RWPE2 (cell line): ENCODE data around the gene PPP2R2B.
"Not testable (repeated sequence)": the region's sequence is repeated elsewhere in the genome, so short reads cannot be mapped to it uniquely, and the experiment has no call there.

Experiments
- ATAC-seq: fragments of 200-7000 bp; cut with Tn5 transposase; 3 replicates; pipeline ENCODE4 v1.9.1; 2021; ENCODE audit warnings: low read depth
- DNase-seq: peaks from one replicate; pipeline ENCODE4 v3.0.0-alpha.2; 2020; ENCODE audit warnings: low spot score
- H3K27ac ChIP-seq: fragments of 450-650 bp; 2 replicates; pipeline ENCODE4 v1.5.1; 2017; ENCODE audit warnings: mild to moderate bottlenecking; ENCODE audit not compliant: poor library complexity, severe bottlenecking
- H3K27me3 ChIP-seq: fragments of 250-450 bp; sonication (Bioruptor Pico); 2 replicates; pipeline ENCODE4 v1.5.1; 2021; ENCODE audit warnings: mild to moderate bottlenecking, moderate library complexity; ENCODE audit not compliant: insufficient read depth, poor library complexity, severe bottlenecking
- H3K36me3 ChIP-seq: fragments of 250-450 bp; sonication (Bioruptor Pico); 2 replicates; pipeline ENCODE4 v1.5.1; 2020; ENCODE audit warnings: low read depth, mild to moderate bottlenecking, moderate library complexity
- H3K4me1 ChIP-seq: fragments of 250-450 bp; sonication (Bioruptor Pico); 2 replicates; pipeline ENCODE4 v1.5.1; 2021; ENCODE audit warnings: mild to moderate bottlenecking, moderate library complexity; ENCODE audit not compliant: insufficient read depth, poor library complexity, severe bottlenecking
- H3K4me3 ChIP-seq: fragments of 250-450 bp; sonication (Bioruptor Pico); 2 replicates; pipeline ENCODE4 v1.5.1; 2021; ENCODE audit warnings: mild to moderate bottlenecking, moderate library complexity; ENCODE audit not compliant: severe bottlenecking
- H3K9me3 ChIP-seq: fragments of 250-450 bp; sonication (Bioruptor Pico); 2 replicates; pipeline ENCODE4 v1.5.1; 2021; ENCODE audit warnings: mild to moderate bottlenecking, moderate library complexity; ENCODE audit not compliant: severe bottlenecking
- TF ChIP-seq, protein P1 (sequence below): fragments of 450-650 bp; IDR thresholded peaks from one replicate; pipeline ENCODE4 v1.5.1; 2017; ENCODE audit warnings: mild to moderate bottlenecking, moderate library complexity; ENCODE audit not compliant: poor library complexity, severe bottlenecking

The PPP2R2B gene

GRCh38 chr5:146620669-146621051 is 257.9 kb downstream of the PPP2R2B start:
- TF ChIP-seq, protein P1, sequence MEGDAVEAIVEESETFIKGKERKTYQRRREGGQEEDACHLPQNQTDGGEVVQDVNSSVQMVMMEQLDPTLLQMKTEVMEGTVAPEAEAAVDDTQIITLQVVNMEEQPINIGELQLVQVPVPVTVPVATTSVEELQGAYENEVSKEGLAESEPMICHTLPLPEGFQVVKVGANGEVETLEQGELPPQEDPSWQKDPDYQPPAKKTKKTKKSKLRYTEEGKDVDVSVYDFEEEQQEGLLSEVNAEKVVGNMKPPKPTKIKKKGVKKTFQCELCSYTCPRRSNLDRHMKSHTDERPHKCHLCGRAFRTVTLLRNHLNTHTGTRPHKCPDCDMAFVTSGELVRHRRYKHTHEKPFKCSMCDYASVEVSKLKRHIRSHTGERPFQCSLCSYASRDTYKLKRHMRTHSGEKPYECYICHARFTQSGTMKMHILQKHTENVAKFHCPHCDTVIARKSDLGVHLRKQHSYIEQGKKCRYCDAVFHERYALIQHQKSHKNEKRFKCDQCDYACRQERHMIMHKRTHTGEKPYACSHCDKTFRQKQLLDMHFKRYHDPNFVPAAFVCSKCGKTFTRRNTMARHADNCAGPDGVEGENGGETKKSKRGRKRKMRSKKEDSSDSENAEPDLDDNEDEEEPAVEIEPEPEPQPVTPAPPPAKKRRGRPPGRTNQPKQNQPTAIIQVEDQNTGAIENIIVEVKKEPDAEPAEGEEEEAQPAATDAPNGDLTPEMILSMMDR, result no peak
- no peaks in the 10 kb centered on the region for H3K36me3 ChIP-seq
- H3K4me3 ChIP-seq, result no peak overlapping the region
- H3K27ac ChIP-seq, result no peak overlapping the region
- H3K27me3 ChIP-seq, result no peaks in the 10 kb centered on the region
- H3K9me3 ChIP-seq, result no peaks in the 10 kb centered on the region
- ATAC-seq (no peak), DNase-seq (no peak)
- H3K4me1 ChIP-seq, result no peaks in the 10 kb centered on the region

DNA sequence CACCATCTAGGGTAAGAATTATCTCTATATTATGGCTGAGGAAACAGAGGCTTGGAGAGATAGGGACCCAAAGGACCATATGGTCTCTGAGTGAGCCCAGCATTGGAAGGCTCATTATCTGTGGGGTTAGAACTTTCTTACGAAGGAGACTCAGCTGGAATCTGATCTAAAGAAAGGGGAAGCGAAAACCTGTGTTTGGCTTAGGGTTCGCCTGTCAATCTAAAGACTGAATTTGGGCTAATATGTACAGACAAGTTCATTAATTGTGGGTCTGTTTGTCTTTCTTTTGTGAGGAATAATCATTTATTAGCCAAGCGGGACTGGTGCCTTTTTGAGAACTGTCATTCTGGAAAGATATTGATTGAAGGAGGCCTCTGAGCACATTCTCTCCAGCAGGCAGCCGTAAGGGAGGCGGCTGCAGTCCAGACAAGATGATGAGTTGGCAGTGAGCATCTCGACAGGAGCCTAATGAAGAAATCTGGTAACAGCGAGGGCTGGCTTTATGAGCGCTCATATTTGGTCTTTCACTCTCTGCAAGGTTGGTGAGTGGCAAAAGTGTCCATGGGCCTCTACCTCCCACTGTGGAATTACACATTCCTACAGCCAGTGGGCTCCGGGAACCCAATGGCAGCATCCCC is 258.4 kb downstream of the PPP2R2B start:
- H3K4me1 ChIP-seq, result no peaks in the 10 kb centered on the region
- H3K27me3 ChIP-seq, result no peaks in the 10 kb centered on the region
- no peak overlapping the region for H3K27ac ChIP-seq
- TF ChIP-seq, protein P1, result no peak
- no peaks in the 10 kb centered on the region for H3K9me3 ChIP-seq
- no peak overlapping the region for H3K4me3 ChIP-seq
- DNase-seq, result no peak
- H3K36me3 ChIP-seq, result no peaks in the 10 kb centered on the region
- no peak for ATAC-seq

DNA sequence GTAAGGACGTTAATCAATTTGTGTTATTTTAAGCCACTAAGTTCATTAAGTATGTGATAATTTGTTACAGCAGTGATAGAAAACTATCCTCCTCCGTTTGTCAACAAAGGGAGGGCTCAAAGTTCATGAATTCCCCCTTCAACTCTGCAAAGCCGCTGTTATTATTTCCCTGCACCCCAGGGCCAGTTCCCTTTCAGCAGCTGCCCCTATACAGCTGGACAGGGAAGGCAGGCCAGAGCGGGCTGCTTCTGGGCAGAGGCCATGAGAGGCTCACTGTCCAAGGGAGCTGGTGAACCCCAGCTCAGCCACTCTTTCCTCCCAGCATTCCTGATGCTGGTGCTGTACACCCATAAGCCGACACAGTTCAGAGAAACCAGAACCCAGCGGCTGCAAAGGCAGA is 260.1 kb downstream of the PPP2R2B start:
- H3K36me3 ChIP-seq, result no peaks in the 10 kb centered on the region
- H3K27ac ChIP-seq, result no peak overlapping the region
- no peaks in the 10 kb centered on the region for H3K9me3 ChIP-seq
- TF ChIP-seq, protein P1, result no peak
- no peaks in the 10 kb centered on the region for H3K27me3 ChIP-seq
- no peaks in the 10 kb centered on the region for H3K4me1 ChIP-seq
- H3K4me3 ChIP-seq, result no peak overlapping the region
- ATAC-seq (no peak), DNase-seq (no peak)

DNA sequence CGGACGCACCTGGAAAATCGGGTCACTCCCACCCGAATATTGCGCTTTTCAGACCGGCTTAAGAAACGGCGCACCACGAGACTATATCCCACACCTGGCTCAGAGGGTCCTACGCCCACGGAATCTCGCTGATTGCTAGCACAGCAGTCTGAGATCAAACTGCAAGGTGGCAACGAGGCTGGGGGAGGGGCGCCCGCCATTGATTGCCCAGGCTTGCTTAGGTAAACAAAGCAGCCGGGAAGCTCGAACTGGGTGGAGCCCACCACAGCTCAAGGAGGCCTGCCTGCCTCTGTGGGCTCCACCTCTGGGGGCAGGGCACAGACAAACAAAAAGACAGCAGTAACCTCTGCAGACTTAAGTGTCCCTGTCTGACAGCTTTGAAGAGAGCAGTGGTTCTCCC is 268.8 kb downstream of the PPP2R2B start:
- H3K4me3 ChIP-seq, H3K27me3 ChIP-seq, H3K36me3 ChIP-seq, H3K4me1 ChIP-seq, H3K27ac ChIP-seq, H3K9me3 ChIP-seq, DNase-seq, ATAC-seq: not testable (repeated sequence)

DNA sequence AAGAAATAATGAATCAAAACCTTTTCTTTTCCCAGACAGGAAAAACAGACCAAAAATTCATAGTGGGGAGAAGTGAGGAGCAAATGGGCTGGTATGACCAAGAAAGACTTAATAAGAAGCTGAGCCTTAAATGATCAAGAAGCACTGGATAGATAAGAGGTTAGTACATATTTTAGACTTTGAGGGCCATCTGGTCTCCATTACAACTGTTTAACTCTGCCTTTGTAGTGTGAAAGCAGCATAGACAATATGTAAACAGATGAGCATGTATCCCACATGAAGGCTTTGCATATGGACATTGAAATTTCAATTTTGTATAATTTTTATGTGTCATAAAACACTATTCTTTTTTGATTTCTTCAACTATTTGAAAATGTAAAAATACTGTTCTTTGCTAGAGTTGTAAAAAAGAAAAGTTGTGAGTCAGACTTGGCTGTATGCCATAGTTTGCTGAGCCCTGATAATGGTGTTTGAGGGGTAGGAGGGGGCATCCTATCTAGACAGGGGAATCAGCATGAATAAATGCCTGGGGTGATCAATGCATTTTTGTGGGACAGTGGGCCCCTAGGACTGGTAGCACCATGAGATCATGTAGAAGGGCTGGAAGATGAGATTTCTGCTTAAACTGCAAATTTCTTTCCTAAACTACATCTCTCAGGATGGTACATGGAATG is 270.8 kb downstream of the PPP2R2B start:
- ATAC-seq, result no peak
- DNase-seq, result no peak
- Histone ChIP-seq H3K27ac (no peak overlapping the region), H3K4me1 (no peaks in the 10 kb centered on the region), H3K4me3 (no peak overlapping the region), H3K9me3 (no peaks in the 10 kb centered on the region), H3K36me3 (no peaks in the 10 kb centered on the region), H3K27me3 (no peaks in the 10 kb centered on the region)
- TF ChIP-seq, protein P1, result no peak
